NCI-H82 (cell line): Measurements from ENCODE around the gene PCDHA6.
"Not testable (repeated sequence)": the region's sequence is repeated elsewhere in the genome, so short reads cannot be mapped to it uniquely, and the experiment has no call there.

ENCODE experiments used
- DNase-seq: peaks from one replicate; lab custom pipeline; 2025; lab: John Stamatoyannopoulos, UW

PCDHA6 gene

GRCh38 chr5:140857177-140857986 lies 29.6 kb downstream of the PCDHA6 start:
- no peak for DNase-seq

GRCh38 chr5:140857987-140858240 lies 30.2 kb downstream of the PCDHA6 start:
- DNase-seq, result no peak

- no peak for DNase-seq
These were observed 34.9 kb downstream of the PCDHA6 start for GRCh38 chr5:140862441-140863295.

GRCh38 chr5:140868721-140869554 lies 41.2 kb downstream of the PCDHA6 start, which contains the start of gene PCDHA11:
TSS of gene PCDHA11 (plus strand) at chr5:140868957. CDS start at chr5:140869104, 147 bp downstream.
- DNase-seq, result peak; percentile 78

- no peak for DNase-seq
These were observed 41.8 kb downstream of the PCDHA6 start for GRCh38 chr5:140869555-140869886.

- no peak for DNase-seq
These were observed 42.8 kb downstream of the PCDHA6 start for GRCh38 chr5:140870221-140871201.

GRCh38 chr5:140875085-140876065 lies 47.6 kb downstream of the PCDHA6 start, which contains the start of gene PCDHA12:
TSS of gene PCDHA12 (plus strand) at chr5:140875308. CDS start at chr5:140875473, 165 bp downstream.
- peak; percentile 0 for DNase-seq

- not testable (repeated sequence) for DNase-seq
These were observed 48.9 kb downstream of the PCDHA6 start for GRCh38 chr5:140876541-140877261.

- no peak for DNase-seq
These were observed 49.5 kb downstream of the PCDHA6 start for GRCh38 chr5:140877262-140877581.
